PC-9 (cell line): ENCODE results near the gene GPBAR1. TPM values are rescaled to one million over a fixed set of nuclear protein-coding genes. Genes with fewer than 3 reads are reported as not detected.

Source experiments
- BruUV-seq: library from RNA; stranded (reverse); fragments of 400-500 nt; replicated peaks from 2 replicates; lab custom pipeline; 2021; lab: Mats Ljungman, UMichigan
- CTCF ChIA-PET: fragments of 300-600 bp; sonication (Branson Sonifier 250); formaldehyde crosslinking; loops from one replicate; lab custom pipeline; 2022; ENCODE audit warnings: antibody characterized with exemption; lab: Charles Lee
- POLR2A ChIA-PET: fragments of 300-600 bp; sonication (Branson Sonifier 250); formaldehyde crosslinking; loops from one replicate; lab custom pipeline; 2022; ENCODE audit warnings: antibody characterized with exemption; ENCODE audit not compliant: unreplicated experiment; lab: Charles Lee
- DNase-seq, 2 experiments: peaks; one replicate each; pipeline versions ENCODE4 v3.0.0 to v3.0.0-alpha.2; 2015 to 2022; ENCODE audit warnings: mixed read lengths in 1 of 2
- H2AFZ ChIP-seq: fragments of 200-600 bp; sonication (generic); 2 replicates; pipeline ENCODE4 v1.8.1; 2017; ENCODE audit warnings: antibody characterized with exemption
- H3F3A ChIP-seq: fragments of 200-600 bp; sonication (generic); 2 replicates; pipeline ENCODE4 v1.8.1; 2017; ENCODE audit warnings: antibody characterized with exemption, mild to moderate bottlenecking, low read depth; ENCODE audit not compliant: insufficient read depth
- H3K27ac ChIP-seq: fragments of 200-600 bp; sonication (generic); 2 replicates; pipeline ENCODE4 v1.6.1; 2016; ENCODE audit warnings: mixed run types
- H3K27me3 ChIP-seq: fragments of 200-600 bp; sonication (generic); 2 replicates; pipeline ENCODE4 v1.6.1; 2016; ENCODE audit warnings: low read depth, mixed run types; ENCODE audit not compliant: insufficient read depth
- H3K36me3 ChIP-seq: fragments of 200-600 bp; sonication (generic); 2 replicates; pipeline ENCODE4 v1.6.1; 2016; ENCODE audit warnings: low read depth, mixed run types
- H3K4me1 ChIP-seq: fragments of 200-600 bp; sonication (generic); replicated peaks from 2 replicates; pipeline ENCODE4 v1.6.1; 2016; ENCODE audit warnings: mixed run types; ENCODE audit not compliant: insufficient read depth
- H3K4me2 ChIP-seq: fragments of 200-600 bp; sonication (generic); 2 replicates; pipeline ENCODE4 v1.6.1; 2017; ENCODE audit warnings: mixed run types
- H3K4me3 ChIP-seq: fragments of 200-600 bp; sonication (generic); 2 replicates; pipeline ENCODE4 v1.6.1; 2016; ENCODE audit warnings: mixed run types
- H3K79me2 ChIP-seq: fragments of 200-600 bp; sonication (generic); 2 replicates; pipeline ENCODE4 v1.6.1; 2017; ENCODE audit warnings: low read depth, mixed run types
- H3K9me2 ChIP-seq: fragments of 200-600 bp; sonication (generic); 2 replicates; pipeline ENCODE4 v1.8.1; 2017; ENCODE audit warnings: mild to moderate bottlenecking; ENCODE audit not compliant: insufficient read depth
- H3K9me3 ChIP-seq: fragments of 200-600 bp; sonication (generic); 2 replicates; pipeline ENCODE4 v1.8.1; 2016; ENCODE audit warnings: low read depth; ENCODE audit not compliant: insufficient read depth
- H4K20me1 ChIP-seq: fragments of 200-600 bp; sonication (generic); 2 replicates; pipeline ENCODE4 v1.8.1; 2017; ENCODE audit not compliant: insufficient read depth
- CTCF ChIP-seq: fragments of 200-600 bp; sonication (generic); conservative IDR thresholded peaks from 2 replicates; pipeline ENCODE4 v1.6.1; 2017; ENCODE audit warnings: mixed run types, antibody characterized with exemption, mild to moderate bottlenecking, moderate library complexity
- EZH2 ChIP-seq: fragments of 200-600 bp; sonication (generic); IDR thresholded peaks from 2 replicates; pipeline ENCODE4 v1.8.0; 2017; ENCODE audit warnings: antibody characterized with exemption, low read depth
- intact Hi-C: fragments of 100-400 bp; cut with micrococcal nuclease; formaldehyde crosslinking; loops from one replicate; pipeline ENCODE4 v1.10.0; 2022; ENCODE audit not compliant: unreplicated experiment
- total RNA-seq: library from RNA; stranded (reverse); gene quantifications from 2 replicates; pipeline ENCODE4 v1.2.3, GENCODE V29; 2021

The GPBAR1 gene
- total RNA-seq, 1 experiment from 2014 or later: 0.22 TPM

GRCh38 chr2:218244204-218244603, 16.6 kb upstream of the GPBAR1 start:
- intact Hi-C loops: no loop called here
- Histone ChIP-seq H3K4me2 (no peak overlapping the region), H3F3A (0 out of 2 replicates have a peak, but pooled peaks cover 7% of the 10 kb centered on the region), H3K4me1 (no peaks in the 10 kb centered on the region), H3K27me3 (no peaks in the 10 kb centered on the region), H3K36me3 (peaks cover 24% of the 10 kb centered on the region), H4K20me1 (no peaks in the 10 kb centered on the region), H3K4me3 (no peak overlapping the region), H3K79me2 (no peaks in the 10 kb centered on the region), H3K9me2 (no peaks in the 10 kb centered on the region), H3K27ac (no peak overlapping the region), H3K9me3 (no peaks in the 10 kb centered on the region), H2AFZ (no peak overlapping the region)
- POLR2A ChIA-PET: no interaction called here
- no peak for DNase-seq
- TF ChIP-seq EZH2: no peak
- no peak for TF ChIP-seq CTCF
- CTCF ChIA-PET: no interaction called here
- BruUV-seq: no TSS peak

- BruUV-seq: no TSS peak
- Histone ChIP-seq H3K4me2 (no peak overlapping the region), H3K4me3 (no peak overlapping the region), H3F3A (0 out of 2 replicates have a peak, but pooled peaks cover 7% of the 10 kb centered on the region), H3K9me3 (no peaks in the 10 kb centered on the region), H3K9me2 (no peaks in the 10 kb centered on the region), H3K27ac (no peak overlapping the region), H2AFZ (no peak overlapping the region), H3K36me3 (peaks cover 28% of the 10 kb centered on the region), H3K27me3 (no peaks in the 10 kb centered on the region), H3K4me1 (no peaks in the 10 kb centered on the region), H3K79me2 (no peaks in the 10 kb centered on the region), H4K20me1 (no peaks in the 10 kb centered on the region)
- intact Hi-C loops: no loop called here
- CTCF ChIA-PET: no interaction called here
- DNase-seq: no peak
- POLR2A ChIA-PET: no interaction called here
- TF ChIP-seq EZH2: no peak
- TF ChIP-seq CTCF: no peak
These were observed 16.1 kb upstream of the GPBAR1 start for GRCh38 chr2:218244665-218245064.

- Histone ChIP-seq H3K27me3 (no peaks in the 10 kb centered on the region), H3K79me2 (no peaks in the 10 kb centered on the region), H3K4me1 (no peaks in the 10 kb centered on the region), H2AFZ (no peak overlapping the region), H3K9me2 (no peaks in the 10 kb centered on the region), H4K20me1 (no peaks in the 10 kb centered on the region), H3K4me3 (no peak overlapping the region), H3K9me3 (no peaks in the 10 kb centered on the region), H3K36me3 (peaks cover 33% of the 10 kb centered on the region), H3F3A (0 out of 2 replicates have a peak, but pooled peaks cover 7% of the 10 kb centered on the region), H3K4me2 (no peak overlapping the region), H3K27ac (no peak overlapping the region)
- ChIA-PET POLR2A (no interaction called here), CTCF (no interaction called here)
- TF ChIP-seq EZH2: no peak
- no peak for TF ChIP-seq CTCF
- DNase-seq: no peak
- intact Hi-C loops: no loop called here
- BruUV-seq: no TSS peak
These were observed 15.6 kb upstream of the GPBAR1 start for GRCh38 chr2:218245214-218245613.
